Stomach (tissue), 4 donors: ENCODE measurements around the gene COLQ.

Source experiments
- POLR2A ChIP-seq, 4 donors: fragments of 450-650 bp; IDR thresholded peaks; one replicate each; pipeline ENCODE4 v1.6.1; 2016; ENCODE audit warnings: antibody characterized with exemption in 4 of 4, control low read depth in 2 of 4, mild to moderate bottlenecking in 1 of 4, moderate library complexity in 1 of 4
- TF ChIP-seq, protein P1 (sequence below), 7 experiments: fragments of 450-650 bp in 4 of 7; fragments of 200-600 bp in 3 of 7; sonication (generic) in 3 of 7; IDR thresholded peaks; one replicate each; pipeline ENCODE4 v1.5.1; 2016 to 2019; ENCODE audit warnings: antibody characterized with exemption in 7 of 7, control low read depth in 2 of 7, mild to moderate bottlenecking in 1 of 7

DNA sequence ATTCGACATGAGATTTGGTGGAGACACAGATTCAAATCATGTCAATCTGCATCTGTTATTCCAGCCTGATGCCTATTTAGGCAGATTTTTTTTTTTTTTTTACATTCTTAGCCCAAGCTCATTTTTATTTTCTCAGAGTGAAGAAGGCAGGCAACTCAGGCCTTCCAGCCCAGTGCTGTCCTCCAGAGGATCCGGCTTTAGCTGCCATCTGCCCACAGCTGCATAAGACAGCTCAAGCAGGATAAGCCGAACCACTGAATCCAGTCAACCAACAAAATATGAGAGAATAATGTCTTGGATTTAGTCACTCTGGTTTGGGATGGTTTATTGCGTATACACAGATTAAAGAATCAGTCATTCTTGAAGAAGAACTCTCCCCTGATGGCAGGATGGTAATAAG is 19.9 kb upstream of the COLQ start:
- TF ChIP-seq, protein P1, sequence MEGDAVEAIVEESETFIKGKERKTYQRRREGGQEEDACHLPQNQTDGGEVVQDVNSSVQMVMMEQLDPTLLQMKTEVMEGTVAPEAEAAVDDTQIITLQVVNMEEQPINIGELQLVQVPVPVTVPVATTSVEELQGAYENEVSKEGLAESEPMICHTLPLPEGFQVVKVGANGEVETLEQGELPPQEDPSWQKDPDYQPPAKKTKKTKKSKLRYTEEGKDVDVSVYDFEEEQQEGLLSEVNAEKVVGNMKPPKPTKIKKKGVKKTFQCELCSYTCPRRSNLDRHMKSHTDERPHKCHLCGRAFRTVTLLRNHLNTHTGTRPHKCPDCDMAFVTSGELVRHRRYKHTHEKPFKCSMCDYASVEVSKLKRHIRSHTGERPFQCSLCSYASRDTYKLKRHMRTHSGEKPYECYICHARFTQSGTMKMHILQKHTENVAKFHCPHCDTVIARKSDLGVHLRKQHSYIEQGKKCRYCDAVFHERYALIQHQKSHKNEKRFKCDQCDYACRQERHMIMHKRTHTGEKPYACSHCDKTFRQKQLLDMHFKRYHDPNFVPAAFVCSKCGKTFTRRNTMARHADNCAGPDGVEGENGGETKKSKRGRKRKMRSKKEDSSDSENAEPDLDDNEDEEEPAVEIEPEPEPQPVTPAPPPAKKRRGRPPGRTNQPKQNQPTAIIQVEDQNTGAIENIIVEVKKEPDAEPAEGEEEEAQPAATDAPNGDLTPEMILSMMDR (IDR thresholded peaks at IDR 0.05) = no peak
- TF ChIP-seq POLR2A (IDR thresholded peaks at IDR 0.05) = no peak
